ENCODE measurements around the gene SLITRK3. TPM values are rescaled to one million over a fixed set of nuclear protein-coding genes. Genes with fewer than 3 reads are reported as not detected.

Gene SLITRK3
- total and polyA plus RNA-seq, 10 donors = not detected

GRCh38 chr3:165217739-165218138 is 21.6 kb upstream of the SLITRK3 start:
- no peaks in the 10 kb centered on the region for H3K9me3 ChIP-seq
- H3K27me3 ChIP-seq (replicated peaks in 1 of 7) = no peaks in the 10 kb centered on the region
- no peak for DNase-seq
- no peak for TF ChIP-seq POLR2AphosphoS5 (IDR thresholded peaks at IDR 0.05)
- H3K4me1 ChIP-seq = no peaks in the 10 kb centered on the region
- no peaks in the 10 kb centered on the region for H3K36me3 ChIP-seq
- no peak overlapping the region for H3K4me3 ChIP-seq
- no peak overlapping the region for H3K27ac ChIP-seq
- WGBS, 5 donors = 59 to 82% (median 62%) methylated on average over 2 of the region's 2 CpGs
- intact Hi-C loops (cut with DNase I; ENCODE audit: low total_unique reads) = no loop called here

DNA sequence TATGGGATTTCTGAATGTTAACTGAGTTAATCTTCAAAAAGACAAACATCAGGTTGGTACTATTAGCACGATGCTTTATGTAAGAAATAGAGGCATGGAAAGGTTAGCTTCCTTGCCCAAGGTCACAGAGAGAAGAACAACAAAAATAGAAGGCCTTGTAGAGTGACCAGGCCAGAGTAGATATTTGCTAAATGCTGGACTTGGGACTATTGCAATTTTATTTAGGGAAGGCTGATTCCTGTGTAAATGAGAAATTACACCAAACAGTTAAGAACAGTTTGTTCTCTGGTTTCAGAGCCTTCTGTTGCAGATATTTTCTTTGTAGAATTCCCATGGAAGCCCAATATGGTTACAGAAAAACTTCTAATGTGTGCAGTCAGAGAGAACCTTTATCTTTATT is 16.4 kb upstream of the SLITRK3 start:
- Histone ChIP-seq H3K9me3 (no peaks in the 10 kb centered on the region), H3K27ac (no peak overlapping the region), H3K36me3 (no peaks in the 10 kb centered on the region), H3K4me3 (no peak overlapping the region), H3K4me1 (no peaks in the 10 kb centered on the region), H3K27me3 (replicated peaks in 1 of 7) (no peaks in the 10 kb centered on the region)
- no peak for DNase-seq
- intact Hi-C loops (cut with DNase I; ENCODE audit: low total_unique reads) = no loop called here
- WGBS, 5 donors = 64 to 83% (median 73%) methylated on average over 1 of the region's 1 CpG
- TF ChIP-seq, protein P1, sequence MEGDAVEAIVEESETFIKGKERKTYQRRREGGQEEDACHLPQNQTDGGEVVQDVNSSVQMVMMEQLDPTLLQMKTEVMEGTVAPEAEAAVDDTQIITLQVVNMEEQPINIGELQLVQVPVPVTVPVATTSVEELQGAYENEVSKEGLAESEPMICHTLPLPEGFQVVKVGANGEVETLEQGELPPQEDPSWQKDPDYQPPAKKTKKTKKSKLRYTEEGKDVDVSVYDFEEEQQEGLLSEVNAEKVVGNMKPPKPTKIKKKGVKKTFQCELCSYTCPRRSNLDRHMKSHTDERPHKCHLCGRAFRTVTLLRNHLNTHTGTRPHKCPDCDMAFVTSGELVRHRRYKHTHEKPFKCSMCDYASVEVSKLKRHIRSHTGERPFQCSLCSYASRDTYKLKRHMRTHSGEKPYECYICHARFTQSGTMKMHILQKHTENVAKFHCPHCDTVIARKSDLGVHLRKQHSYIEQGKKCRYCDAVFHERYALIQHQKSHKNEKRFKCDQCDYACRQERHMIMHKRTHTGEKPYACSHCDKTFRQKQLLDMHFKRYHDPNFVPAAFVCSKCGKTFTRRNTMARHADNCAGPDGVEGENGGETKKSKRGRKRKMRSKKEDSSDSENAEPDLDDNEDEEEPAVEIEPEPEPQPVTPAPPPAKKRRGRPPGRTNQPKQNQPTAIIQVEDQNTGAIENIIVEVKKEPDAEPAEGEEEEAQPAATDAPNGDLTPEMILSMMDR (IDR thresholded peaks at IDR 0.05 in 8 of 11, conservative IDR thresholded peaks at IDR 0.05 in 3 of 11) = no peak
- TF ChIP-seq POLR2A (IDR thresholded peaks at IDR 0.05) (no peak), POLR2AphosphoS5 (IDR thresholded peaks at IDR 0.05) (no peak)

DNA sequence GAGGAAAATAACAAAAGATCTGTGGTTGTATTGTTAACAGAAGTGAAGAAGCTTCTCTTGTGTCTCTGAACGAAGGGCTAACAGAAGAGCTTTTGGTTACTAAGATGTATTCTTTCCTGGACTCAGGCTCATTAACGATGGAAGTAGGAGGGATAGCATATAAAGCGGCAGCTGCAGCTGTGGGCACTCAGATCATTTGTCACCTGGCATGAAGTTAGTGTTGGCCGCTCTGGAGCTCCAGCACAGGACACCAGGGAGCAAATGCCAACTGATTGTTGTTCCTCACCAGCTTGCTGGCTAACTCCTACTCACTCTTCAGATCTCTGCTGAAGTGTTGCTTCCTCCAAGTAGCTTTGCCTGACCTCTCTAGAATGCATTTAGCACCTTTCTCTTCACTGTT is 15.5 kb upstream of the SLITRK3 start:
- H3K4me3 ChIP-seq = no peak overlapping the region
- WGBS, 5 donors = 74 to 86% (median 83%) methylated on average over 3 to 4 of the region's 4 CpGs
- no peak for TF ChIP-seq POLR2A (IDR thresholded peaks at IDR 0.05)
- H3K9me3 ChIP-seq = no peaks in the 10 kb centered on the region
- peaks cover 0 to 4% (median 0%) of the 10 kb centered on the region in 6 donors for H3K4me1 ChIP-seq
- no peak for DNase-seq
- intact Hi-C loops (cut with DNase I; ENCODE audit: low total_unique reads) = no loop called here
- peaks cover 0 to 4% (median 0%) of the 10 kb centered on the region in 7 donors for H3K27me3 ChIP-seq (replicated peaks in 1 of 7)
- H3K27ac ChIP-seq = no peak overlapping the region
- H3K36me3 ChIP-seq = no peaks in the 10 kb centered on the region

GRCh38 chr3:165210727-165211126 is 14.5 kb upstream of the SLITRK3 start:
- H3K27me3 ChIP-seq (replicated peaks in 1 of 7) = peaks cover 0 to 13% (median 0%) of the 10 kb centered on the region in 7 donors
- no peaks in the 10 kb centered on the region for H3K9me3 ChIP-seq
- H3K36me3 ChIP-seq = no peaks in the 10 kb centered on the region
- no peak for DNase-seq
- WGBS, 5 donors = 74 to 87% (median 81%) methylated on average over 3 of the region's 3 CpGs
- H3K4me3 ChIP-seq = no peak overlapping the region
- intact Hi-C loops (cut with DNase I; ENCODE audit: low total_unique reads) = no loop called here
- TF ChIP-seq, protein P1 (IDR thresholded peaks at IDR 0.05 in 8 of 11, conservative IDR thresholded peaks at IDR 0.05 in 3 of 11) = no peak
- TF ChIP-seq POLR2AphosphoS5 (IDR thresholded peaks at IDR 0.05) (no peak), POLR2A (IDR thresholded peaks at IDR 0.05) (no peak)
- H3K4me1 ChIP-seq = peaks cover 0 to 4% (median 0%) of the 10 kb centered on the region in 6 donors
- H3K27ac ChIP-seq = no peak overlapping the region

DNA sequence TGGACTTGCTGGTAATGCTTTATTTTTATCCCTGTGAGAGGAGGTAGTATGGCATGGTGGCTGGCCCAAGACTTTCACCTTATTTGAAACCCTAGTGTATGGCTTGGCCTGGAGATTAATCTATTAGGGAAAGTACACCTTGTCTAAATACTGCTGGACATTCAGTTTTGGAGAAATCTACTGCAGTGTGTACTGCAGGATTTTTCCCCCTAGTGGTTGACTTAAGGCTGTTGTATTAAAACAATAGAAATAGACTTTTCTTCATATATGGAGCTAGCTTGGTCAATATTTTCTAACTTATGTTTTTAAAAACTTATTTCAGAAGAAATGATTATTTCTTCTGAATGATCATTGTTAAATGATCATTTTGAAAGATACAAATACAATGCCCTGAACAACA is 13.9 kb upstream of the SLITRK3 start:
- H3K27me3 ChIP-seq (replicated peaks in 1 of 7) = peaks cover 0 to 15% (median 0%) of the 10 kb centered on the region in 7 donors
- no peak overlapping the region for H3K27ac ChIP-seq
- no peaks in the 10 kb centered on the region for H3K9me3 ChIP-seq
- intact Hi-C loops (cut with DNase I; ENCODE audit: low total_unique reads) = no loop called here
- H3K4me1 ChIP-seq = peaks cover 0 to 4% (median 0%) of the 10 kb centered on the region in 6 donors
- no peak for TF ChIP-seq POLR2A (IDR thresholded peaks at IDR 0.05)
- TF ChIP-seq, protein P1 (IDR thresholded peaks at IDR 0.05 in 8 of 11, conservative IDR thresholded peaks at IDR 0.05 in 3 of 11) = no peak
- no peak for TF ChIP-seq POLR2AphosphoS5 (IDR thresholded peaks at IDR 0.05)
- no peaks in the 10 kb centered on the region for H3K36me3 ChIP-seq
- no peak overlapping the region for H3K4me3 ChIP-seq
- no peak for DNase-seq
